ENCODE results near the gene GABRB1.
A peak's percentile ranks its signal among the peaks of the same experiment; 100 is the strongest.

The GABRB1 gene

DNA sequence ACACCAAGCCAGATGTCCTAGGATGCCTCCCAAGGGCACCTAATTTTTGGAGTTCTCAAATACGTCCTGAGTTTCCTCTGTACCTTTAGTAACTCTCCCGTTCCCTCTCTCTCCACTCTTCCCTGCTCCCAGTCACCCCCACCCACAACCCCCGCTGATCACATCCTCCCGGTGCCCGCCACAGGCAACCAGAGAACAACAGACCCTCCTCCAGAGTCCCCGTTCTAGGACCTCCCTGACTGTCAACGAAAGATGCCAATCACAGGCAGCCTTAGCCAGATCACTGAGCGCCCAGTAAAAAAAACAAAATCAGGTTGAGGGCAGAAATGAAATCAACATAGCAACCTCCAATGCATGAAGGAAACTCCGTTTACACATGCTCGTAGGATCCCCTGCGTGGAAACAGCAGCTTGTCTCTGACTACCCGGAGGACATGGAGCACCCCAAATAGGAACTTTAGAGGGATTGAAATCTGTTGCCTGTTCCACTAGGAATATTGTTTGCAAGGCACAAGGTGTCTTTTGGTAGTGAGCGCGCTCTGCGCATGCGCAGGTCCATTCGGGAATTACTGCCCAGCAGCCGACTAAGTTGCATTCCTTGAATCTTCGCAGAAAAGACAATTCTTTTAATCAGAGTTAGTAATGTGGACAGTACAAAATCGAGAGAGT lies at the start of gene GABRB1:
Gene GABRB1 (plus strand): TSS at position 557 of the 668 bp plus-strand sequence.
- peak; percentile 88 for DNase-seq

DNA sequence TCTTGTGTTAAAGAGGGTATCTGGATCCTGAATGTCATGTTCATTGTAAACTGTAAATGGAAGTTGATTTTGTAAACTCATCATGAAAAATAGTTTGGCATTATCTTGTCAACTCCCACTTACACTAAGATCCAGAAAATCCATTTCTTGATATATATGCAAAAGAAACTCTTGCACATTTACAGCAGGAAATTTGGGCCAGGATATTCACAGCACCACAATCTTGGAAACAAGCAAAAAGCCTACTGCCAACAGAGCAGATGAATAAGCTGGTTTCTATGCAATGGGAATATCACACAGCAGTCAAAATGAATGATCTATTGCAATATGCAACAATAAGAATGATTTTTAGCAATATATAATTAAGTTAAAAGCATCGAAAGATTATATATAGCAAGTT lies 46.6 kb upstream of the GABRB1 start:
- DNase-seq = no peak

DNA sequence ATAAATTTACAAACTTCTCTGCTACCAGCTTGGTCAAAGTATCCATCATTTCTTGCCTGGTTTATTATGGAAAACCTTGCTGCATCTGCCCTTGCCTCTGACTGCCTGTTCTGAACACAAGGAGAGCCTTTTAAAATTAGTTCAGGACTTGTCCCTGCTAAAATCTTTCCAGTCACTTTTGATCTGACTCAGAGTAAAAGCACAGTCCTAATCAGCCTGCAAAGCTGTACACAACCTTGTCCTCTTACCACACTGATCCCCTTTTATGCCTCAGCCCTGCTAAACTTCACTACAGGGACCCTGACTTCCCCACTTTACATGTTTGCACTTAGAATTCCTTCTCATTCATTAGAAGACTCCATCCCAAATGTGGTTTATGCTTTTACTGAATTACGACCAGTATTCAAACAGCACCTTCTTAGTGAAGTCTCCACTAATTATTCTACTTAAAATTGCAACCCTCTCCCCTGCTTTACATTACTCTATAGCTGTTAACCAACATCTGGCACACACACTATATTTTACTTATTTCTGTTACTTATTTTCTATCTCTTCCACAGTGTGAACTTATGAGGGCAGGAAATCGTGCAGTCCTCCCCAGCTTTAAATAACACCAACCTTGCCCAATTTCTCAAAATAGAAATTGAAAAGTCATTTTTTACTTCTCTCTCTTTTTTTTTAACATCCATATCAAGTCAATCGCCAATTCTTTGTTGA lies 44.3 kb upstream of the GABRB1 start:
- DNase-seq = no peak

DNA sequence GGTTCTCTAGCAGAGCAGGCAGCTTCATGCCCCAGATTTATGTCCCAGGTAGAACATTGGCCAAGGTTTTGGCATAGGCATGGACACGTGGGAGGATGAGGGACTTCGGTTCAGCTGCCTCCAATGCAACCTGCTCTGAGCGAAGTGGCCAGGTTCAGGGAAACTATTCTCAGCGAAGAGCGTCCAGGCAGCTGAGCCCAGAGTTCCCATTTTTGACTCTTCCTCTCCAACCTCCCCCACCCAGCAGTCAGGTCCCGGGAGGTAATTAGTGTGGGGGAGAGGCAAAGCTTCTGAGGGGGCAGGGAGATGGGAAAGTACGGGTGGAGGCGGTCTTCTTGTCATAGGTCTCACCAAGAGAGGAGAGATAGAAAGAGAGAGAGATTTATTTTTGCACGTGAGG lies 39.0 kb upstream of the GABRB1 start:
- DNase-seq = no peak

DNA sequence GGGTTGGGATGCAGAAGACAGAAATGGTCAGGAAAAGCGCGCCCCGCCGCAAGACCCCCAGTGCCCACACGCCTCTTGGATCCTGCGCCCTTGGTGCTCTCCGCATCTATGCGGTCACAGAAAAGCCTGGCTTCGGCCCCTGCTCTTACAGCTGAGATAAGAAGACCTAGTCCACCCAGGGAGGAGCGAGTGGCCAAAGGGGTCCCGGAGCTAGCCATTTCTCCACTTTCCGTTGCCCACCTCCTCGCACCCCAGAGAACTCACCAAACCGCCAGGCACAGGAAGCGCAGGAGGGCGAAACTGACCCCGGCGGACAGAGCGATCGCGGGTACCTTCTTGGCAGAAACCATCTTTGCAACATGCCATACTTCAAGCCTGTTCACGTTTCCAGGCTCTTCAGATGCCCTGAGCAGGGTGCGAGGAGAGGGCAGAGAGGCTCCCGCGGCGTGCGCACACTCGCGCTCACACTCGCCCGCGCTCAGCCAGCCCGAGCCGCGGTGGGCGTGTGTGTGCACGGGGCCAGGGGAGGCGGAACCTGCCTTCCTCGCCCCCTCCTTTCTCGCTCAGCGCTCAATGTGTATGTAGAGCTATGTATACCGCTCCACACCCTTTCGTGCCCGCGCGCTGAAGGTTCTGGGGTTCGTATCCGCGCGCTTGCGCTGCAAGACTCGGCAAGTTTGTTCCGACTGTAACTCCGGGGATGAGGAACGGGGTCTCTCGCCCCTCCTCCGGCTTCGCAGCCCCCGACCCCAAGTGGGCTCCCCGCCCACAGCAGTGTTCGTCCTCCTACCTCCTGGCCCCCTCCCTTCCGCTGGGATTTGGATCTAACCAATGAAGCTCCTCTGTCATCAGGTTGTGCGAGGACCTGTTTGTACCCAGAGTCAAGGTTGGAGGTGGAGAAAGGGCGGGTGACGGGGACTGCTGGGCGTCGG lies 38.0 kb upstream of the GABRB1 start, which contains the start of gene GABRA4:
Gene GABRA4 (minus strand): TSS at position 507 of the 932 bp plus-strand sequence. CDS start 157 bp downstream, at position 350.
- peak; percentile 65 for DNase-seq

DNA sequence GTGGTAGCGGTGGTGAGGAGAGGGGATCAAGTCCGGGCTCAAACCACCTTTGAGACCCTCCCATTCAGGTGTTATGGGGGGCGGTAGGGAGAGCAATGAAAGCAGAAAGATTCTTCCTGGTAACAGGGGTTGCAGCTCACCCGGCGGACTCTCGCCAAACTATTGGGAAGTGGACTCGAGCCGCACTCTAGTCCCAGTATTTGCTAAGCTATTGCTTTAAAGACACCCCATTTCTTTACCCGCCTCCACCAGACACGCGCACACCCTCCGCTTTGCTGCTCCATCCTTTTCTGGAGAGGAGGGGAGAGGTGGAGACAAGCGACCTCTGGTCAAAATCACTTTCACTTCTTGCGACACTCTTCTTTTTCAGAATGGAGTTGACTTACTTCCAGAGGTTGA lies 37.4 kb upstream of the GABRB1 start:
- peak; percentile 8 for DNase-seq

DNA sequence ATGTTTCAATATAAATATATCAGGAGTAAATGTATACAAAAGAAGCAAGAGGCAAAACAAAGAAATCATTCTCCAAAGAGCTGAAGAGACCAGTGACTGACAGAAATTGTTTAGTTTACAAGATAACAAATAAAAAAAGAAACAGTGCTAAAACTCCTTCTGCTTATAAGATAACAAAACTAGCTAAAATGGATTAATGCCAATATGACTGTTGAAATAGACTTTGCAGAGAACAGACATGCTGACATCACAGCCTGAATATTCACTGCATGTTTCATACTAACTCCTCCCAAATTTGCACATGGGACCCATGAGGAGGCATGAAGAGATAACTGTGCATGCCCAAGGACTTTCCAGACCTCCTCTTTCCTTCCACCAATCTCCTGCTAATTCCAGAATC lies 31.8 kb upstream of the GABRB1 start:
- DNase-seq = no peak

DNA sequence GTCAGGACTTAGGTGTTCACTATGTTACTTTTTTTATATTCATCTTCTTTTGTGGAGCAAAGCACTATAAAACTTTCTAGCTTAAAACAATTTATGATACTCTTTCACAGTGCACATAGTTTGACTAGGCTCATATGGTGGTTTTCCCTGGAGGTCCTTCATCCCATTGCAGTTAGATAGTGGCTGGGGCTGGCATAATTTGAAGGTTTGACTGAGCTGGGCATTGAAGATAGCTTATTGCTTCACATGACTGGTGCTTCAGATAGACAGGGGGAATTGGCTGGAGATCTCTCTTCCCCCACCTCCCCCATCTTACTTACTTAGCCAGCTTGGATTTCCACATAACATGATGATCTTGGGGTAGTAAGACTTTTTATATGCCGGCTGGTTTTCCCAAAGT lies 31.0 kb upstream of the GABRB1 start:
- no peak for DNase-seq

DNA sequence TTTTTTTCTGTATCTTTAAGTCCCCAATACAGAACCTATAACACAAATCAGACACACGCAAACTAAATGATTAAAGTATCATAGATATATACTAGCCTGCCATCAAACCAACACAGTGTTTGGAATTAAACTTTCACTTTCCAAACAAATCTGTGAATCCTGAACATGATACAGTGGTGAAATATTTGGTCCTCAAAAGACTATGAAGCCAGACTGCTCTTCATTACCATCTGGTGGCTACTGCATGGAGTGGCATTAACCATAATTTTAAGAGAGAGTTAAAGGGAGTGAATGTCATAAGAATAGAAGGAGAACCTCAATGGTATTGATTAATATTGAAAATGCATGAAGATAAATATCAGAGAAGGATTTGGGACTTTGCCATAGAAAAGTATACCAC lies 28.8 kb upstream of the GABRB1 start:
- DNase-seq = peak; percentile 4

DNA sequence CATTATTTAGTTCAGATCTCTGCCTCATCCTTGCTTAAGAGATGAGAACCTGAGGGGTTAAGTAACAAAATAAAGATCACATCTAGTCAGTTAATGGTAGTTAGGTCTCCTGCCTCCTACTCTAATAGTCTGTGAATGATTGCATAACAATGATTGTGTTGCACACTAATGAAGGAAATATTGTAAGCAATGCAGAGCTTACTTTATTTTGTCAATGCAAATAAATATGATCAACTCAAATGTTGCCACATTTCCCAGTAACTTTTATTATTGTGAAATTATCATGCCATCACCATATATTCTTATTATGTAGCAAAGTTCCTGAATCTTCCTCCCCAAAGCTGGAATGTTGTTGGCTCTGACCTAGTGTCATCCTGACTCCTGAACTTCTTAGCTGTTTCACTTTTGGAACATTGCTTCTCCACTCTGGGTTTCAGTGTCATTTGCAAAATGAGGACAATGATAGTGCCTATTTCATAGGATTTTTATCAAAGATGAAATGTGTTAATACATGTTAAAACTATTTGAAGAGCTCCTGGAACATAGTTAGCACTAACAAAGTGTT lies 20.9 kb upstream of the GABRB1 start:
- no peak for DNase-seq

DNA sequence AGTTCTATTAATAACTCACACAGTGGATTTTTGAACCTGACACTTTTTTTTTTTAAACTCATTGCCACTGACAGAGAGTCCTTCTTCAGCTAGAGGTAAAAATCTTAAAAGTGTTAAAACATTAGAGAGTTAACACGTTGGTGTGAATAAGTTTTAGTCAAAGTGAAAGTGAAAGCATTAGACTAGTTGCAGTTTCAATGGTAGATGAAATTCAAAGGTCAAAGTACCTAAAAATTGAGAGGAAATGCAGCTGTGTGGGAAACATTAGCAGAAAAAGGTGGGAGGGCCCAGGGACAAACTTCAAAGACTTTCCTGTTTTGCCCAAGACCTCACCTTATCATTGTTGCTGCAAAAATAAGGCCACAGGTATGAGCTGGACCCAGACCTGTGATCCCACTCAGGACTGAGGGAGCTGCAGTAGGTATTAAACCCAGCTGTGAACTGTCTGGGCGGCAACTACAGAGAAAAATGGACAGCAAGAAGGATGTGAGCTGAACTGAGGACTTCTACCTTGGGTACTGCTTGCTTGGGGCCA lies 20.4 kb upstream of the GABRB1 start:
- DNase-seq = no peak

DNA sequence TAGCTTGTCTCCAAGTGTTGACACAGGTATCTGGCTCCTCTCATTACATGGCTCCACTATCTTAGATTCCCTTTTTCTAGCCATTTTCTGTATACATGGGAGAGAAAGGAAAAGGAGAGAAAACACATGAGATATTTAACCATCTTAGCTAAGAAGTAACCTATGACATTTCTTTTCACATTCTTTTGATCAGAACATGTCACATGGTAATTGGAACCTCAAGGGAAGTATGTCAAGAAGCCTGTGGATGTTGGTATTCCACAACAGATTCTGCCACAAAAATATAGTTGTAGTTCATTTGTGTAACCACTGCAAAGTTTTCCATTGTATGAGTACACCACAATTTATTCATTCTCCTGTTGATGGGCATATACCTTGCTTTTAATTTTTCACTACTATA lies 18.7 kb upstream of the GABRB1 start:
- no peak for DNase-seq

DNA sequence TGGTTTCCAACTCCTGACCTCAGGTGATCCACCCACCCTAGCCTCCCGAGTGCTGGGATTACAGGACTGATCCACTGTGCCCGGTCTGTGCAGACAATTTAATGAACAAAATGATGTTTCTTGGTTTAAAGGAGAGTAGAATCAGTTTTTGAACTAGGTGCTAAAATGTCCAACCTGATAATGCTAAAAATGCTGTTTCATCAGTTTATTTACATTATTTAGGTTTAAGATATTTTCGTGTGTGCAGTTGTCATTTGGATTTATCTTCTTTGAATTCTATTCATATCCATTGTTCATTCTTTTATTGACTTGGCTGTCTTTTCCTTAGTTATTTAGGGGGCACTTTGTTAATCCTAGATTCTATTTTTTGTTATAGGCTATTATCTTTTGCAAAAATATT lies 18.0 kb upstream of the GABRB1 start:
- DNase-seq = no peak

DNA sequence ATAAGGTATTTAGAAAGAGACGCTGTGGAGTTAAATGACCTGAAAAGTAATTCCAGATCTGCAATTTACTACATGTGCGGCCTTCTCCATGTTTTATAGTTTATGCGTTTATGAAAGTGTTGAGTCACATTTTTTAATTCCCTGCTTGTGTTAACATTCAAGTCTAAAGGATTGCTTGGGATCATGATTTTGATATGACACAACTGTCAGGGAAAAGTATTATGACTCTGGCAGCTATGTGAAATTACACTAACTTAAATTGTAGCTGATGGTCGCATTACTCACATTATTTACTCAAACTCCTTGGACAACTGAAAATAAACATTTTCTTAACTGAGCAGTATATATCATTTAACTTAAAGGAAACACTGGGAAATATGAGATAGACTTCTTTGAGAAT lies 14.3 kb upstream of the GABRB1 start:
- DNase-seq = no peak

DNA sequence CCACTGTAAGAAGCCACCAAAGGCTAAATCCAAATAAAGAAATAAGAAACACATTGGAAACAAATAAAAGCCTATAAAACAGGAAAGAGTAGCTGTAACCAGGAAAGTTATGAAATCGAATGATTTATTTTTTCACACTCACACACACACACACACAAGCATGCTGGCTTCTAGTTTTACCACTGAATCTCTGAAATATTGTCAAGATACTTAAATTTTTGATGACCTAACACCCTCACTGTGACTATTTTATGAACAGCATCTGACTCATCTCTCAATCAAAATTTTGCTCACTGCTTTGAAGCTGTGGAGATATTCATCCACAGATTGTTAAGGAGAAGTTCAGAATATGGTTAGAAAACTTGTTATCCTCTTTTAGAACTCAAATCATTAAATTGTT lies 13.9 kb upstream of the GABRB1 start:
- DNase-seq = no peak

DNA sequence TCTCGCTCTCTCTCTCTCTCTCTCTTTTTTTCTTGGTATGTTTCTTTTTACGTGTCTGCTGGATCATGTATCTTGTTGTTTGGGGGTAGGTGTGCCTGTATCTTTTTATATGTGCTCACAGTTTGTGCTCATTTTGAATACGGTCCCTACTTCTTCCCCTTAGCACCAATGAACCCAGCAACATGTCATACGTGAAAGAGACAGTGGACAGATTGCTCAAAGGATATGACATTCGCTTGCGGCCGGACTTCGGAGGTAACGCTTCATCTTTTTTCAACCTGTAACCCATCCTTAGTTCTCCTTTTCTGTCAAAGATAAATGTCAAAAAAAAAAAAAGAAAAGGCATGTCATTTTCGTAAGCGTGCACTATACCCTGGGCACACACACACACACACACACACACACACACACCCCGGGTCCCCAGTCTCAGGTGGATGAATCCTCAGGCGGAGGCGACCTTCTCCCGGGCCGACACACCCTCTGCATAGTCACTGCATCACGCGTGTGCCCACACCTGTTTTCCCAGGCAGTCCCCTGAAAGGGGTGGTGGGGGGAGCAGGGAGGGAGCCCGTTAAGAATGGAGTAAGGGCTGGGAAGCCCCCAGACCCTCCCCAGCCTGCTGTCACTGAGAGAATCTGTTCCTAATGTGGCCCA lies 511 bp downstream of the GABRB1 start:
- DNase-seq = no peak

DNA sequence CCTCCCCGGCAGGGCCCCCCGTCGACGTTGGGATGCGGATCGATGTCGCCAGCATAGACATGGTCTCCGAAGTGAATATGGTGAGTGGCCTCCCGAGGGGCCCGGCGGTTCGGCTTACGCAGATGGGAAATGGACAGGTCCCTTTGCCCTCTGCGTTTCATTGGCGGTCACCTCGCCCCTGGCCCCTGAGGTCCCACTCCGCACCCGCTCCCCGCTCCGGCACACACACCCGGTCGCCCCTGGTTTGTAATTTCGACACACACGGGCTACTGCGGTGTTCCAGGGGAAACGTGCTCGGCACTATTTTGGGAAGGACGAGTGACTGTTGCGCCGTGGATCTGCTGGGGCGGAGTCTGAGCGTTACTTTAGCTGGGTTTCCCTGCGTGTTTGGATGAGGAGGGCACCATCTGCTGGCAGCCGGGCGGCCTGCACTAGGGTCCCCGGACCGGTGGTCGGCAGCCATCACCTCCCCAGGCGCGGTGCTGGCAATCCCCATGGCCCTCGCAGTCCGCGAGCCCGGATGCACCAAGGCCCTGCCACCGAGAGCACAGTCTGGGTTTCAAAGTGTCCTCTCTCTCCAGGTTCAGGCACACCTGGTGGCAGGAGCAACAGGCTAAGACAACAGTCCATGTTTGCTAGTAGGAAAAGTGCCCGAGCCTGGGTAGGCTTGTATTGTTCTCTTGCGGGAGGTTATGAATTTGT lies 1.2 kb downstream of the GABRB1 start:
- peak; percentile 92 for DNase-seq

DNA sequence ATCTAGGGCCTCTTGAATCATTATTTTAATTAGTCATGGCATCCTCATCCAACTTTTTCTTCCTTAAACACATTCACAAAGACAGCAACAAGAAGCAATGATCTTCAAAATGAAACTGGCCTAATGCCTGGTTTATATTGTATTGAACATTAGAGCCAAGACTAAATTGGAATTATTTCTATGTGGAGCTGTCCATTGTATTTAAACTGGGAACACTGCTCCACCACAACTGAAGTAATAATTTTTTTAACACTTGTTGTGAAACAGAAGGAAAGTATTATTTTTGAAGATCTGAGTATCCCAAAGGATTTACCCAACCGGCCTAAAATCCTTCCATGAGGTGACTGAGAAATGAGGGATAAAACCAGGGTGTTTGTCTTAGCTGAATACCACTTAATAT lies 6.9 kb downstream of the GABRB1 start:
- DNase-seq = no peak

DNA sequence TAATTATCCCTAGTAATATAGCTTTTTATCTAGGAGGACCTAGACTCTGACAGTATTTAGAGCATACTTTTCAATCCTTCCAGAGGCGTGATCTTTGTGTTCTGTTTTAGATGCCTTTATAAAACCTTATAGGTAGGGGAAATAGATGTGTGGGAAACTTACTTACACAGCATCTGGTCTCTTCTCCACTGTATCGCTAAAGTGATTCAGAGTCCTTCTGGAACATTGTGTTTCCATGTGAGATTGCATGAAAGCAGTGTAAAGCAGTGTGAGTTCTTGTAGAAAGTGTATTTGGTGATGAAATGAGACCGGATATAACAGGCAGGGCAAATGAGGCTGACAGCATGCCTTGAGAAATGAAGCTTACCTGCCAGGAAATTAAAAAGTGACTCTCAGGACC lies 9.5 kb downstream of the GABRB1 start:
- no peak for DNase-seq

DNA sequence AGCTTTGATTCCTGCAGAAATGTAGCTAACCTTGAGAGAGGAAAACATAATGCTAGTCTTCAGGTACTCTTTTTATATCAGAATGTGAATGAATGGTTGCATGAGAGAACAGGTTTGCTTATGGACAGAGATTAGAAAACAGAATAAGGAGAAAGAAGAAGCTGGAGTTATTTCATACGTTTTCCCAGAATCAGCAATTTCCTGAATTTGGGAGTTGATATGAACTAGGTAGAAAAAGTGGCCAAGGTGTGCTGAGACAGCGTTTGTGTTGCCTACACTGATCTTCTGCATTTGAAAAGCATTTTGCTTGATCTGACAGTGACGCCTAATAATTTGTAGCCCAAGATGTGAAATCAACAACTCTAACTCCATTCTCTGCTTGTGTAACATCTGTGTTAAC lies 12.5 kb downstream of the GABRB1 start:
- DNase-seq = no peak

DNA sequence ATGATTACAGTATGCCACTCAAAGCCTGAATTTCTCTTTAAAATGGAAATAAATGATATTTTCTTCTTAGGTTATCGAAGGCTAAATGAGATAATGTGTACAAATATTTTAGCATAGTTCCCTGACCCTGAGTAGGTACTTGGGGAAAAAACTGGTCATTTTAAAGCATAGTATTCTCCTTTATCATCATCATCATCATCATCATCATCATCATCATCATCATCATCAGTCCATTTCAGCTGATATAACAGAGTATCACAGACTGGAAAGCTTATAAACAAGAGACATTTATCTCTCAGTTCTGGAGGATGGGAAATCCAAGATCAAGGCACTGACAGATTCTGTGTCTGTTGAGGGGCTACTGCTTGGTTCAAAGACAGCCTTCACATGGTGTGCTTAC lies 13.9 kb downstream of the GABRB1 start:
- no peak for DNase-seq

DNA sequence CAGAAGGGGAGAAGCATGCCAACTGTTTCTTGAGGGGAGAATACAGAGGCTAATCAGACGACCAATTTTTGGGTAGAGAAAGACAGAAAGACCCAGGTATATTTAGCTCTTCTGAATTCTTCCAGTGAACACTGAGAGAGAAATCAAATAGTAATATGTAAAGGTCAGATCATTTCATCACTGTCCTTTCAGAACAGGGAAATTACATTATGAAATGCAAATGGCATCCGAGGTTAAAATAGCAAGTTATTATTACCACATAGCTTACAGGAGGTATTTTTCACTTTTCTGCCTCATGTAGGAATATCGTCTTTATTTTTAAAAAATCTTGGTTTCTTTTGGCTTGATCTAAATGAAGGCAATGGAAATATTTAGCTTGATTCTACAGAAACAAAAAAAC lies 18.0 kb downstream of the GABRB1 start:
- DNase-seq = no peak
